HEK293T (cell line): Measurements from ENCODE around the gene EHHADH.
"Not testable (repeated sequence)": the region's sequence is repeated elsewhere in the genome, so short reads cannot be mapped to it uniquely, and the experiment has no call there.

Experiments used
- CTCF ChIA-PET: fragments of 350-600 bp; formaldehyde crosslinking; extraction: SDS; loops from one replicate; lab custom pipeline; 2021; ENCODE audit warnings: antibody characterized with exemption, inconsistent platforms; lab: Yijun Ruan, JAX
- POLR2A ChIA-PET: fragments of 350-600 bp; formaldehyde crosslinking; extraction: SDS; loops from one replicate; lab custom pipeline; 2020; ENCODE audit warnings: antibody characterized with exemption, inconsistent platforms; lab: Yijun Ruan, JAX
- DNase-seq: peaks from one replicate; pipeline ENCODE4 v3.0.0; 2012; ENCODE audit warnings: mixed read lengths; ENCODE audit errors: extremely low spot score
- ARNT ChIP-seq: fragments of 450-650 bp; IDR thresholded peaks from 2 replicates; pipeline ENCODE4 v1.6.1; 2017; ENCODE audit warnings: mild to moderate bottlenecking
- BHLHE40 ChIP-seq: fragments of 450-650 bp; IDR thresholded peaks from 2 replicates; pipeline ENCODE4 v1.6.1; 2016; ENCODE audit warnings: mild to moderate bottlenecking, moderate library complexity, borderline replicate concordance
- CTBP1 ChIP-seq: fragments of 450-650 bp; IDR thresholded peaks from 2 replicates; pipeline ENCODE4 v1.6.1; 2016; ENCODE audit warnings: borderline replicate concordance
- ELF4 ChIP-seq: fragments of 450-650 bp; IDR thresholded peaks from 2 replicates; pipeline ENCODE4 v1.6.1; 2017; ENCODE audit warnings: antibody characterized with exemption
- FOXA1 ChIP-seq: fragments of 450-650 bp; IDR thresholded peaks from 2 replicates; pipeline ENCODE4 v1.6.1; 2016; ENCODE audit warnings: mild to moderate bottlenecking
- FOXK2 ChIP-seq: fragments of 450-650 bp; IDR thresholded peaks from 2 replicates; pipeline ENCODE4 v1.6.1; 2016; ENCODE audit warnings: mild to moderate bottlenecking
- FOXM1 ChIP-seq: fragments of 450-650 bp; IDR thresholded peaks from 2 replicates; pipeline ENCODE4 v1.6.1; 2017; ENCODE audit warnings: mild to moderate bottlenecking, borderline replicate concordance
- HDGF ChIP-seq: fragments of 450-650 bp; IDR thresholded peaks from 2 replicates; pipeline ENCODE4 v1.6.1; 2017; ENCODE audit warnings: antibody characterized with exemption, borderline replicate concordance
- L3MBTL2 ChIP-seq: fragments of 450-650 bp; conservative IDR thresholded peaks from 2 replicates; pipeline ENCODE4 v1.6.1; 2016; ENCODE audit warnings: mild to moderate bottlenecking
- LEF1 ChIP-seq: fragments of 450-650 bp; IDR thresholded peaks from 2 replicates; pipeline ENCODE4 v1.6.1; 2017; ENCODE audit warnings: mild to moderate bottlenecking, borderline replicate concordance
- NFRKB ChIP-seq: fragments of 450-650 bp; IDR thresholded peaks from 2 replicates; pipeline ENCODE4 v1.6.1; 2016; ENCODE audit warnings: mild to moderate bottlenecking, moderate library complexity
- PKNOX1 ChIP-seq: fragments of 450-650 bp; IDR thresholded peaks from 2 replicates; pipeline ENCODE4 v1.6.1; 2016
- SP1 ChIP-seq: fragments of 450-650 bp; IDR thresholded peaks from 2 replicates; pipeline ENCODE4 v1.6.1; 2017
- SUZ12 ChIP-seq: fragments of 450-650 bp; IDR thresholded peaks from 2 replicates; pipeline ENCODE4 v1.6.1; 2016; ENCODE audit warnings: mild to moderate bottlenecking
- TARDBP ChIP-seq: fragments of 450-650 bp; IDR thresholded peaks from 2 replicates; pipeline ENCODE4 v1.6.1; 2016
- ZNF384 ChIP-seq: fragments of 450-650 bp; IDR thresholded peaks from 2 replicates; pipeline ENCODE4 v1.6.1; 2016

Gene EHHADH

GRCh38 chr3:185242642-185243041, 11.2 kb downstream of the EHHADH start:
- TF ChIP-seq ARNT = no peak
- no peak for TF ChIP-seq ELF4
- TF ChIP-seq PKNOX1 = no peak
- TF ChIP-seq LEF1 = no peak
- no peak for TF ChIP-seq HDGF
- TF ChIP-seq FOXM1 = no peak
- TF ChIP-seq SP1 = no peak
- no peak for TF ChIP-seq FOXK2
- TF ChIP-seq NFRKB = no peak
- no peak for TF ChIP-seq FOXA1
- no peak for TF ChIP-seq SUZ12
- no peak for TF ChIP-seq ZNF384
- no peak for TF ChIP-seq BHLHE40
- no peak for TF ChIP-seq CTBP1
- ChIA-PET POLR2A (no interaction called here), CTCF (no interaction called here)
- no peak for DNase-seq

DNA sequence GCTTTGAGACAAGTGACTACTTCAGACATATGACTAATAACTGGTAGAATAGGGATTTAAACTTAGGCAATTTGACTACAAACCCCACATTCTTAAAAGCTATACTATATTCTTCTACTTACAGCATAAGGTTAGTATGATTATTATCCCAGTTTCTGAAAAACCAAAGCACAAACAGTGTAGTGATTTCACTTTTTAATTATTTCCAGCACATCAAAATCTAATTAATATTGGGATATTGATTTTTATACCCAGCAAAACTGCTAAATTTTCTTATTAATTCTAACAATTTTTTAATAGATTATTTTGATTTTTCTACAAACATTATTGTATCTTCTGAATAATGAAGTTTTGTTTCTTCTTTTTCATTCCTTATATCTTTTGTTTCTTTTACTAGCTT, 16.9 kb downstream of the EHHADH start:
- no peak for TF ChIP-seq FOXM1
- no peak for TF ChIP-seq SP1
- no peak for TF ChIP-seq TARDBP
- TF ChIP-seq CTBP1 = no peak
- no peak for TF ChIP-seq L3MBTL2
- TF ChIP-seq HDGF = no peak
- TF ChIP-seq FOXA1 = no peak
- TF ChIP-seq SUZ12 = no peak
- no peak for TF ChIP-seq LEF1
- no peak for TF ChIP-seq ZNF384
- no peak for TF ChIP-seq NFRKB
- no peak for TF ChIP-seq PKNOX1
- no peak for TF ChIP-seq FOXK2
- no peak for TF ChIP-seq BHLHE40
- TF ChIP-seq ARNT = no peak
- no peak for TF ChIP-seq ELF4
- ChIA-PET CTCF (no interaction called here), POLR2A (no interaction called here)
- DNase-seq = no peak

DNA sequence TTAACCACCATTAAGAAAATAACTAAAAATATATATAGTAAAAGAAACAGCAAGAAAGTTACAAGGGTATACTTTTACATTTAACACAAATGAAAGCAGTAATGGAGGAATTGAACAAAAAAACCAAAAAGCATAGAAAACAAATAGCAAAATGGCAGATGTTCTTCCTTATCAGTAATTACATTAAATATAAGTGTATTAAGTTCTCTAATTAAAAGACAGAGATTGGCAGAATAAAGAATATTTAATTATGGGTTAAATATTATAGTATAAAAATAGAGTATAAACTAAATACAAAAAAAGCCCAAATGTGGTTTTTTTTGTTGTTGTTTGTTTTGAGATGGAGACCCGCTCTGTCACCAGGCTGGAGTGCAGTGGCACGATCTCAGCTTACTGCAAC, 20.5 kb downstream of the EHHADH start:
- POLR2A ChIA-PET = no interaction called here
- no peak for TF ChIP-seq ZNF384
- TF ChIP-seq CTBP1 = no peak
- TF ChIP-seq SUZ12 = no peak
- TF ChIP-seq TARDBP = no peak
- TF ChIP-seq L3MBTL2 = no peak
- no peak for TF ChIP-seq PKNOX1
- no peak for TF ChIP-seq FOXK2
- no peak for TF ChIP-seq NFRKB
- TF ChIP-seq FOXA1 = no peak
- no peak for DNase-seq
- CTCF ChIA-PET = no interaction called here

DNA sequence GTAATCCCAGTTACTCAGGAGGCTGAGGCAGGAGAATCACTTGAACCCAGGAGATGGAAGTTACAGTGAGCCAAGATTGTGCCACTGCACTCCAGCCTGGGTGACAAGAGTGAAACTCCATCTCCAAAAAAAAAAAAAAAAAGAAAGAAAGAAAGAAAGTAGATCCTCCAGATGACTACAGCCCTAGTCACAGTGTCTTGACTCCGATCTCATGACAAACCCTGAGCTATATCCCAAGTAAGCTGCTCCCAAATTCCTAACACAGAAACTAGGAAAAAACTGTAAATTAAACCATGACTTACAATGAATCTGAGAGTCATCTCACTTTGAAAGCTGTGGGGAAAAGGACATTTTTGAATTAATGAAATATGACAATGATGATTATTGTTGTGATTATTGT, 27.3 kb downstream of the EHHADH start:
- DNase-seq, CTCF ChIA-PET, POLR2A ChIA-PET: not testable (repeated sequence)

DNA sequence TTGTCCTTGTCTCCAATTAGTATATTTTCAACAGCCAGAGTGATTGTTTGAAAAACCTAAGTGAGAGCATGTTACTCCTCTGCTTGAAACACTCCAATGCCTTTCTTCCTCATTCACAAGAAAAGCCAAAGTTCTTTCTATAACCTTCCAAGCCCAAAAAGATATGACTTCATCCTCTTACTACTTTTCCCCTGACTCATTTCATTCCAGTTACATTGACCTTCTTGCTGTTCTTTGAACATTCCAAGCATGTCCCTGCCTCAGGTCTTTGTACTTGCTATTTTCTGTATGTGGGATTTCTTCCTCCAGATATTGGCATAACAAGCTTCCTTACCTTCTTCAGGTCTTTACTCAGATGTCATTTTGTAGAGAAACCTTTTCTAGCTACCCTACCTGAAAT, 28.3 kb downstream of the EHHADH start:
- TF ChIP-seq CTBP1 (no peak), PKNOX1 (no peak)
- CTCF ChIA-PET = no interaction called here
- DNase-seq = no peak

GRCh38 chr3:185225080-185225479, 28.8 kb downstream of the EHHADH start:
- ChIA-PET CTCF (no interaction called here), POLR2A (no interaction called here)
- TF ChIP-seq FOXM1 (no peak), CTBP1 (no peak), SUZ12 (no peak), NFRKB (no peak), ELF4 (no peak), PKNOX1 (no peak), TARDBP (no peak)
- no peak for DNase-seq

More for the DNA sequence above, 28.3 kb downstream of the EHHADH start:
- POLR2A ChIA-PET = no interaction called here
